ENCODE results near the gene FMNL2. TPM values are rescaled to one million over a fixed set of nuclear protein-coding genes. Genes with fewer than 3 reads are reported as not detected.

Gene FMNL2
- total RNA-seq, 1 experiment from 2014 or later, result 28.1 TPM

DNA sequence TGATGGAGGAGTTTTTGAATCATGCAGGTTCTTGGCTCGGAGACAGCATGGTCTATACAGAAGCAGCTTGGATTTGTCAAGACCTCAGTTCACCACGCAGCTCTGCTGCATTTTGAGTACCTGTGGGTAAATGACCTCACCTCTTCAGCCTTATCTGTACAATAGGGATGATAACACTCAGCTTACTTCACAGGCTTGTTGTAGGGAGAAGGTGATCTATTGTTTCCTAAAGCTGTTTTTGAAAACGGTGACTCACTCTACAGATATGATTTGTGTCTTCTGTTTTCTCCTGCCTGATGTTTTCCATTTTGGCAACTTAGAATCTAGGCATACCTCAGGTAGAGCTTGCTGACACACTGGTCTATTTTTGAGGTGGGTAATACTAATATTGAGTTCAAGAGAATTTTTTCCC is 80.3 kb downstream of the FMNL2 start (continued):
- TF ChIP-seq POLR2AphosphoS5 (IDR thresholded peaks at IDR 0.05; ENCODE audit: low read depth, low read length), result no peak

DNA sequence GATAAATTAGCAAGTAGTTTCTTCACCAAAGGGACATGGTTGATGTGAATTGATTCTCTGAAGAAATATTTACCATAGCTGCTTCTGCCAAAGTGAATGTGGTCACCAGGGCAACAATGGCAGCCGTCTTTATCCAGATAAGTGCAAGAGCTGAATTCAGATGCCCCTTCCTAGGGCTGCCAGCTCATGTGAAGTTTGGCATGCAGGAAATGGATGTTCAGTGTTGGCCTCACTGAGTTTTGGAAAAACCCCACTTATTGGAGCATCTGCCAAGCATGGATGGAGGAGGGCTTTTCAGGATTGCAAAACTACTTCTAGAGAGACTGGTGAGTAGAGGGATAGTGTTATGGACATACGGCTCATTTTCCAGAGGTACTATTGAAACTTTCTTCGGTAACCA is 80.8 kb downstream of the FMNL2 start:
- Histone ChIP-seq H3K9ac (ENCODE audit: low read length) (no peak overlapping the region), H2AFZ (ENCODE audit: low read depth, low read length, poor library complexity, severe bottlenecking) (no peak overlapping the region), H3K36me3 (ENCODE audit: control insufficient read depth in 1 of 2, insufficient read depth in 2 of 2, low read length in 2 of 2) (no peaks in the 10 kb centered on the region), H3K27me3 (ENCODE audit: insufficient read depth, low read length) (no peaks in the 10 kb centered on the region), H4K20me1 (ENCODE audit: insufficient read depth) (no peaks in the 10 kb centered on the region), H3K9me3 (ENCODE audit: control insufficient read depth in 1 of 2, insufficient read depth in 1 of 2, low read depth in 1 of 2, low read length in 2 of 2) (no peaks in the 10 kb centered on the region), H3K4me1 (ENCODE audit: control insufficient read depth in 1 of 2, insufficient read depth in 2 of 2, low read length in 2 of 2) (peaks cover 16 to 41% of the 10 kb centered on the region in 2 experiments), H3K27ac (ENCODE audit: low read depth, low read length) (no peak overlapping the region), H3K9me2 (ENCODE audit: insufficient read depth) (no peaks in the 10 kb centered on the region), H3K79me2 (ENCODE audit: insufficient read depth, low read length) (peaks cover 17% of the 10 kb centered on the region; the same call in 1 of the 2 replicates), H3K4me2 (ENCODE audit: low read length) (no peak overlapping the region), H3K4me3 (replicated peaks in 1 of 2; ENCODE audit: low read depth in 1 of 2, low read length in 2 of 2) (no peak overlapping the region)
- CTCF ChIA-PET, result no interaction called here
- no TSS peak for BruUV-seq (replicated peaks)
- RAD21 ChIA-PET (ENCODE audit: low non-redundant PET in 1 of 2, low total read pairs in 2 of 2, uncharacterized antibody in 2 of 2, unreplicated experiment in 2 of 2), result no interaction called here
- POLR2A ChIA-PET, result interaction anchor here (1.3 kb wide), 1 partner anchor 11 kb away, joined by 4 read pairs; no protein-coding TSS in a partner anchor
- TF ChIP-seq EZH2phosphoT487 (IDR thresholded peaks at IDR 0.05; ENCODE audit: borderline replicate concordance), result no peak
- TF ChIP-seq SP1 (IDR thresholded peaks at IDR 0.05; ENCODE audit: low read depth), result no peak
- TF ChIP-seq, protein P1, sequence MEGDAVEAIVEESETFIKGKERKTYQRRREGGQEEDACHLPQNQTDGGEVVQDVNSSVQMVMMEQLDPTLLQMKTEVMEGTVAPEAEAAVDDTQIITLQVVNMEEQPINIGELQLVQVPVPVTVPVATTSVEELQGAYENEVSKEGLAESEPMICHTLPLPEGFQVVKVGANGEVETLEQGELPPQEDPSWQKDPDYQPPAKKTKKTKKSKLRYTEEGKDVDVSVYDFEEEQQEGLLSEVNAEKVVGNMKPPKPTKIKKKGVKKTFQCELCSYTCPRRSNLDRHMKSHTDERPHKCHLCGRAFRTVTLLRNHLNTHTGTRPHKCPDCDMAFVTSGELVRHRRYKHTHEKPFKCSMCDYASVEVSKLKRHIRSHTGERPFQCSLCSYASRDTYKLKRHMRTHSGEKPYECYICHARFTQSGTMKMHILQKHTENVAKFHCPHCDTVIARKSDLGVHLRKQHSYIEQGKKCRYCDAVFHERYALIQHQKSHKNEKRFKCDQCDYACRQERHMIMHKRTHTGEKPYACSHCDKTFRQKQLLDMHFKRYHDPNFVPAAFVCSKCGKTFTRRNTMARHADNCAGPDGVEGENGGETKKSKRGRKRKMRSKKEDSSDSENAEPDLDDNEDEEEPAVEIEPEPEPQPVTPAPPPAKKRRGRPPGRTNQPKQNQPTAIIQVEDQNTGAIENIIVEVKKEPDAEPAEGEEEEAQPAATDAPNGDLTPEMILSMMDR (IDR thresholded peaks at IDR 0.05 in 2 of 3, conservative IDR thresholded peaks at IDR 0.05 in 1 of 3; ENCODE audit: borderline replicate concordance in 1 of 3, insufficient read depth in 1 of 3, low read depth in 2 of 3, low read length in 2 of 3), result no peak
- no peak for TF ChIP-seq CEBPB (IDR thresholded peaks at IDR 0.05; ENCODE audit: low read depth)
- TF ChIP-seq, protein P2, sequence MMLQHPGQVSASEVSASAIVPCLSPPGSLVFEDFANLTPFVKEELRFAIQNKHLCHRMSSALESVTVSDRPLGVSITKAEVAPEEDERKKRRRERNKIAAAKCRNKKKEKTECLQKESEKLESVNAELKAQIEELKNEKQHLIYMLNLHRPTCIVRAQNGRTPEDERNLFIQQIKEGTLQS (IDR thresholded peaks at IDR 0.05), result no peak
- no peak for TF ChIP-seq ZNF274 (IDR thresholded peaks at IDR 0.05; ENCODE audit: low read depth, low read length)
- no peak for TF ChIP-seq CBX3 (IDR thresholded peaks at IDR 0.05; ENCODE audit: low read depth)
- TF ChIP-seq, protein P3, sequence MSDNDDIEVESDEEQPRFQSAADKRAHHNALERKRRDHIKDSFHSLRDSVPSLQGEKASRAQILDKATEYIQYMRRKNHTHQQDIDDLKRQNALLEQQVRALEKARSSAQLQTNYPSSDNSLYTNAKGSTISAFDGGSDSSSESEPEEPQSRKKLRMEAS (IDR thresholded peaks at IDR 0.05), result no peak
- TF ChIP-seq EGR1 (IDR thresholded peaks at IDR 0.05; ENCODE audit: low read depth), result no peak
- TF ChIP-seq, protein P4, sequence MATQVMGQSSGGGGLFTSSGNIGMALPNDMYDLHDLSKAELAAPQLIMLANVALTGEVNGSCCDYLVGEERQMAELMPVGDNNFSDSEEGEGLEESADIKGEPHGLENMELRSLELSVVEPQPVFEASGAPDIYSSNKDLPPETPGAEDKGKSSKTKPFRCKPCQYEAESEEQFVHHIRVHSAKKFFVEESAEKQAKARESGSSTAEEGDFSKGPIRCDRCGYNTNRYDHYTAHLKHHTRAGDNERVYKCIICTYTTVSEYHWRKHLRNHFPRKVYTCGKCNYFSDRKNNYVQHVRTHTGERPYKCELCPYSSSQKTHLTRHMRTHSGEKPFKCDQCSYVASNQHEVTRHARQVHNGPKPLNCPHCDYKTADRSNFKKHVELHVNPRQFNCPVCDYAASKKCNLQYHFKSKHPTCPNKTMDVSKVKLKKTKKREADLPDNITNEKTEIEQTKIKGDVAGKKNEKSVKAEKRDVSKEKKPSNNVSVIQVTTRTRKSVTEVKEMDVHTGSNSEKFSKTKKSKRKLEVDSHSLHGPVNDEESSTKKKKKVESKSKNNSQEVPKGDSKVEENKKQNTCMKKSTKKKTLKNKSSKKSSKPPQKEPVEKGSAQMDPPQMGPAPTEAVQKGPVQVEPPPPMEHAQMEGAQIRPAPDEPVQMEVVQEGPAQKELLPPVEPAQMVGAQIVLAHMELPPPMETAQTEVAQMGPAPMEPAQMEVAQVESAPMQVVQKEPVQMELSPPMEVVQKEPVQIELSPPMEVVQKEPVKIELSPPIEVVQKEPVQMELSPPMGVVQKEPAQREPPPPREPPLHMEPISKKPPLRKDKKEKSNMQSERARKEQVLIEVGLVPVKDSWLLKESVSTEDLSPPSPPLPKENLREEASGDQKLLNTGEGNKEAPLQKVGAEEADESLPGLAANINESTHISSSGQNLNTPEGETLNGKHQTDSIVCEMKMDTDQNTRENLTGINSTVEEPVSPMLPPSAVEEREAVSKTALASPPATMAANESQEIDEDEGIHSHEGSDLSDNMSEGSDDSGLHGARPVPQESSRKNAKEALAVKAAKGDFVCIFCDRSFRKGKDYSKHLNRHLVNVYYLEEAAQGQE (IDR thresholded peaks at IDR 0.05; ENCODE audit: low read depth), result no peak
- no peak for TF ChIP-seq RAD21 (IDR thresholded peaks at IDR 0.05; ENCODE audit: low read depth)
- TF ChIP-seq FOSL1 (IDR thresholded peaks at IDR 0.05; ENCODE audit: low read depth), result no peak
- no peak for TF ChIP-seq SRF (IDR thresholded peaks at IDR 0.05; ENCODE audit: low read depth)
- TF ChIP-seq POLR2AphosphoS5 (IDR thresholded peaks at IDR 0.05; ENCODE audit: low read depth, low read length), result no peak
- TF ChIP-seq JUND (IDR thresholded peaks at IDR 0.05), result no peak
- TF ChIP-seq, protein P5, sequence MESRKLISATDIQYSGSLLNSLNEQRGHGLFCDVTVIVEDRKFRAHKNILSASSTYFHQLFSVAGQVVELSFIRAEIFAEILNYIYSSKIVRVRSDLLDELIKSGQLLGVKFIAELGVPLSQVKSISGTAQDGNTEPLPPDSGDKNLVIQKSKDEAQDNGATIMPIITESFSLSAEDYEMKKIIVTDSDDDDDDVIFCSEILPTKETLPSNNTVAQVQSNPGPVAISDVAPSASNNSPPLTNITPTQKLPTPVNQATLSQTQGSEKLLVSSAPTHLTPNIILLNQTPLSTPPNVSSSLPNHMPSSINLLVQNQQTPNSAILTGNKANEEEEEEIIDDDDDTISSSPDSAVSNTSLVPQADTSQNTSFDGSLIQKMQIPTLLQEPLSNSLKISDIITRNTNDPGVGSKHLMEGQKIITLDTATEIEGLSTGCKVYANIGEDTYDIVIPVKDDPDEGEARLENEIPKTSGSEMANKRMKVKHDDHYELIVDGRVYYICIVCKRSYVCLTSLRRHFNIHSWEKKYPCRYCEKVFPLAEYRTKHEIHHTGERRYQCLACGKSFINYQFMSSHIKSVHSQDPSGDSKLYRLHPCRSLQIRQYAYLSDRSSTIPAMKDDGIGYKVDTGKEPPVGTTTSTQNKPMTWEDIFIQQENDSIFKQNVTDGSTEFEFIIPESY (IDR thresholded peaks at IDR 0.05; ENCODE audit: extremely low read depth, insufficient replicate concordance, low read length), result no peak
- no peak for TF ChIP-seq ELF1 (IDR thresholded peaks at IDR 0.05; ENCODE audit: borderline replicate concordance, low read depth)
- DNase-seq (ENCODE audit: low read depth, low spot score) (no peak), ATAC-seq (no peak)
- intact Hi-C loops (cut with micrococcal nuclease), result no loop called here

All from HCT116 (cell line).